K562 (cell line): ENCODE measurements around the gene SPATC1L. TPM values are rescaled to one million over a fixed set of nuclear protein-coding genes. Genes with fewer than 3 reads are reported as not detected.

Experiments used
- DIDO1 ChIP-seq: fragments of 450-650 bp; IDR thresholded peaks from 2 replicates; pipeline ENCODE4 v1.6.1; 2016; ENCODE audit warnings: low read depth, missing biosample characterization, missing genetic modification characterization
- FOXJ2 ChIP-seq: fragments of 200-800 bp; sonication (Bioruptor generic); IDR thresholded peaks from 2 replicates; pipeline ENCODE4 v1.6.1; 2016; ENCODE audit warnings: missing genetic modification characterization, missing compliant biosample characterization
- FOXK2 ChIP-seq, 2 experiments: fragments of 450-650 bp; IDR thresholded peaks in 1 of 2; conservative IDR thresholded peaks in 1 of 2; 2 replicates each; pipeline ENCODE4 v1.6.1; 2016; ENCODE audit warnings: low read depth in 2 of 2, mild to moderate bottlenecking in 1 of 2
- ID3 ChIP-seq, 2 experiments: fragments of 250-450 bp in 1 of 2; fragments of 450-650 bp in 1 of 2; sonication (Bioruptor Pico) in 1 of 2; IDR thresholded peaks; 2 replicates each; pipeline versions ENCODE4 v1.6.1 to v1.8.0; 2016 to 2021; ENCODE audit warnings: mild to moderate bottlenecking in 2 of 2, moderate library complexity in 2 of 2, missing compliant biosample characterization in 1 of 2, missing genetic modification characterization in 1 of 2
- MEIS2 ChIP-seq: fragments of 450-650 bp; IDR thresholded peaks from 2 replicates; pipeline ENCODE4 v1.6.1; 2014; ENCODE audit warnings: mild to moderate bottlenecking; ENCODE audit not compliant: partially characterized antibody
- MTA1 ChIP-seq: fragments of 450-650 bp; IDR thresholded peaks from 2 replicates; pipeline ENCODE4 v1.6.1; 2017; ENCODE audit warnings: borderline replicate concordance
- MTA3 ChIP-seq: fragments of 450-650 bp; formaldehyde crosslinking; IDR thresholded peaks from 2 replicates; pipeline ENCODE4 v1.6.1; 2017; ENCODE audit warnings: mild to moderate bottlenecking, borderline replicate concordance
- MYC ChIP-seq, 2 experiments: fragments of 250-450 bp in 1 of 2; sonication (Bioruptor Pico) in 1 of 2; IDR thresholded peaks; 2 replicates each; pipeline versions ENCODE4 v1.5.1 to v1.6.1; 2012 to 2021; ENCODE audit warnings: low read depth in 2 of 2, borderline replicate concordance in 1 of 2, improper control_type of control experiment in 1 of 2, low read length in 1 of 2, mild to moderate bottlenecking in 1 of 2, moderate library complexity in 1 of 2
- PHF20 ChIP-seq: fragments of 450-650 bp; IDR thresholded peaks from 2 replicates; pipeline ENCODE4 v1.6.1; 2018; ENCODE audit not compliant: partially characterized antibody
- TBL1XR1 ChIP-seq, 2 experiments: IDR thresholded peaks; 2 replicates each; pipeline ENCODE4 v1.6.1; 2012; ENCODE audit warnings: improper control_type of control experiment in 2 of 2, low read length in 2 of 2, mild to moderate bottlenecking in 1 of 2
- ZFX ChIP-seq: sonication (generic); formaldehyde crosslinking; IDR thresholded peaks from 2 replicates; pipeline ENCODE4 v1.8.0; 2022; ENCODE audit warnings: mild to moderate bottlenecking, missing genetic modification reagents, moderate library complexity
- ZNF316 ChIP-seq: fragments of 450-650 bp; IDR thresholded peaks from 2 replicates; pipeline ENCODE4 v1.6.1; 2016
- ZNF583 ChIP-seq: fragments of 250-450 bp; sonication (Bioruptor Pico); IDR thresholded peaks from 2 replicates; pipeline ENCODE4 v1.4.0; 2020
- ZNF668 ChIP-seq: fragments of 250-450 bp; sonication (Bioruptor Pico); IDR thresholded peaks from 2 replicates; pipeline ENCODE4 v1.8.0; 2022; ENCODE audit warnings: mild to moderate bottlenecking, inconsistent platforms
- polyA plus RNA-seq, 8 experiments: library from polyadenylated mRNA; depleted of rRNA in 4 of 8; stranded (reverse) in 5 of 8; unstranded in 3 of 8; fragments of >200 nt; fragmentation: Nextera tagmentation in 2 of 8; fragmentation: Illumina TruSeq in 1 of 8; extraction: Ambion mirVana in 2 of 8; extraction: Trizol in 1 of 8; gene quantifications; 2 replicates each; pipeline versions ENCODE4 v1.2.1 to v1.2.3, GENCODE V29; 2011 to 2014; ENCODE audit warnings: inconsistent platforms in 1 of 8, missing spikeins in 1 of 8
- total RNA-seq, 7 experiments: library from RNA; depleted of rRNA in 6 of 7; stranded (reverse); fragments of >200 nt in 6 of 7; fragmentation: Illumina TruSeq in 2 of 7; extraction: Trizol in 2 of 7; gene quantifications; 2 replicates each; pipeline versions ENCODE4 v1.2.1 to v1.2.3, GENCODE V29; 2011 to 2021; ENCODE audit warnings: low replicate concordance in 1 of 7
- TF ChIP-seq, protein P1 (sequence below), 2 experiments: fragments of 450-650 bp; IDR thresholded peaks; 2 replicates each; pipeline ENCODE4 v1.6.1; 2016
- TF ChIP-seq, protein P2 (sequence below): fragments of 250-450 bp; sonication (Bioruptor Pico); IDR thresholded peaks from 2 replicates; pipeline ENCODE4 v1.4.0; 2020
- TF ChIP-seq, protein P3 (sequence below): fragments of 450-650 bp; formaldehyde crosslinking; IDR thresholded peaks from 2 replicates; pipeline ENCODE4 v1.4.0; 2020; ENCODE audit warnings: mild to moderate bottlenecking, moderate library complexity

Gene SPATC1L
- total and polyA plus RNA-seq, 9 of the 15 experiments (the other 6 are each of a cell fraction or from before 2014, with no cell fraction given), result 0.14 to 121 (median 34.0) TPM; not detected in 1

GRCh38 chr21:46184625-46185555, 631 bp upstream of the SPATC1L start (continued):
- TF ChIP-seq ZNF583 (CRISPR knock-in tag) (no peak), MTA3 (peak; percentile 31; the same call in 1 of the 2 replicates), ZNF316 (no peak), DIDO1 (tag) (no peak), ZNF668 (CRISPR knock-in tag) (no peak), PHF20 (no peak), ID3 (CRISPR knock-in tag; IDR thresholded peaks at IDR 0.05) (no peak), ID3 (tag; IDR thresholded peaks at IDR 0.05) (peak; percentile 50; the same call in 1 of the 2 replicates), MTA1 (no peak), MYC (IDR thresholded peaks at IDR 0.05; ENCODE audit: low read depth, low read length) (0 out of 2 replicates have a peak, but pooled peaks have one; percentile 14), MYC (CRISPR knock-in tag; IDR thresholded peaks at IDR 0.05; ENCODE audit: borderline replicate concordance, low read depth) (no peak), FOXJ2 (0 out of 2 replicates have a peak, but pooled peaks have one; percentile 31), TBL1XR1 (IDR thresholded peaks at IDR 0.05; ENCODE audit: low read length in 2 of 2) (peak in 1 of 2 experiments; percentile 11; a peak in 1 of 4 replicates), FOXK2 (conservative IDR thresholded peaks at IDR 0.05 in 1 of 2, IDR thresholded peaks at IDR 0.05 in 1 of 2; ENCODE audit: low read depth in 2 of 2) (peak; percentile 12 to 32; a peak in 2 of 4 replicates), MEIS2 (peak; percentile 38), ZFX (CRISPR knock-in tag) (peak; percentile 57)
- TF ChIP-seq, protein P1, sequence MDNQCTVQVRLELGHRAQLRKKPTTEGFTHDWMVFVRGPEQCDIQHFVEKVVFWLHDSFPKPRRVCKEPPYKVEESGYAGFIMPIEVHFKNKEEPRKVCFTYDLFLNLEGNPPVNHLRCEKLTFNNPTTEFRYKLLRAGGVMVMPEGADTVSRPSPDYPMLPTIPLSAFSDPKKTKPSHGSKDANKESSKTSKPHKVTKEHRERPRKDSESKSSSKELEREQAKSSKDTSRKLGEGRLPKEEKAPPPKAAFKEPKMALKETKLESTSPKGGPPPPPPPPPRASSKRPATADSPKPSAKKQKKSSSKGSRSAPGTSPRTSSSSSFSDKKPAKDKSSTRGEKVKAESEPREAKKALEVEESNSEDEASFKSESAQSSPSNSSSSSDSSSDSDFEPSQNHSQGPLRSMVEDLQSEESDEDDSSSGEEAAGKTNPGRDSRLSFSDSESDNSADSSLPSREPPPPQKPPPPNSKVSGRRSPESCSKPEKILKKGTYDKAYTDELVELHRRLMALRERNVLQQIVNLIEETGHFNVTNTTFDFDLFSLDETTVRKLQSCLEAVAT (IDR thresholded peaks at IDR 0.05), result no peak
- TF ChIP-seq, protein P2, sequence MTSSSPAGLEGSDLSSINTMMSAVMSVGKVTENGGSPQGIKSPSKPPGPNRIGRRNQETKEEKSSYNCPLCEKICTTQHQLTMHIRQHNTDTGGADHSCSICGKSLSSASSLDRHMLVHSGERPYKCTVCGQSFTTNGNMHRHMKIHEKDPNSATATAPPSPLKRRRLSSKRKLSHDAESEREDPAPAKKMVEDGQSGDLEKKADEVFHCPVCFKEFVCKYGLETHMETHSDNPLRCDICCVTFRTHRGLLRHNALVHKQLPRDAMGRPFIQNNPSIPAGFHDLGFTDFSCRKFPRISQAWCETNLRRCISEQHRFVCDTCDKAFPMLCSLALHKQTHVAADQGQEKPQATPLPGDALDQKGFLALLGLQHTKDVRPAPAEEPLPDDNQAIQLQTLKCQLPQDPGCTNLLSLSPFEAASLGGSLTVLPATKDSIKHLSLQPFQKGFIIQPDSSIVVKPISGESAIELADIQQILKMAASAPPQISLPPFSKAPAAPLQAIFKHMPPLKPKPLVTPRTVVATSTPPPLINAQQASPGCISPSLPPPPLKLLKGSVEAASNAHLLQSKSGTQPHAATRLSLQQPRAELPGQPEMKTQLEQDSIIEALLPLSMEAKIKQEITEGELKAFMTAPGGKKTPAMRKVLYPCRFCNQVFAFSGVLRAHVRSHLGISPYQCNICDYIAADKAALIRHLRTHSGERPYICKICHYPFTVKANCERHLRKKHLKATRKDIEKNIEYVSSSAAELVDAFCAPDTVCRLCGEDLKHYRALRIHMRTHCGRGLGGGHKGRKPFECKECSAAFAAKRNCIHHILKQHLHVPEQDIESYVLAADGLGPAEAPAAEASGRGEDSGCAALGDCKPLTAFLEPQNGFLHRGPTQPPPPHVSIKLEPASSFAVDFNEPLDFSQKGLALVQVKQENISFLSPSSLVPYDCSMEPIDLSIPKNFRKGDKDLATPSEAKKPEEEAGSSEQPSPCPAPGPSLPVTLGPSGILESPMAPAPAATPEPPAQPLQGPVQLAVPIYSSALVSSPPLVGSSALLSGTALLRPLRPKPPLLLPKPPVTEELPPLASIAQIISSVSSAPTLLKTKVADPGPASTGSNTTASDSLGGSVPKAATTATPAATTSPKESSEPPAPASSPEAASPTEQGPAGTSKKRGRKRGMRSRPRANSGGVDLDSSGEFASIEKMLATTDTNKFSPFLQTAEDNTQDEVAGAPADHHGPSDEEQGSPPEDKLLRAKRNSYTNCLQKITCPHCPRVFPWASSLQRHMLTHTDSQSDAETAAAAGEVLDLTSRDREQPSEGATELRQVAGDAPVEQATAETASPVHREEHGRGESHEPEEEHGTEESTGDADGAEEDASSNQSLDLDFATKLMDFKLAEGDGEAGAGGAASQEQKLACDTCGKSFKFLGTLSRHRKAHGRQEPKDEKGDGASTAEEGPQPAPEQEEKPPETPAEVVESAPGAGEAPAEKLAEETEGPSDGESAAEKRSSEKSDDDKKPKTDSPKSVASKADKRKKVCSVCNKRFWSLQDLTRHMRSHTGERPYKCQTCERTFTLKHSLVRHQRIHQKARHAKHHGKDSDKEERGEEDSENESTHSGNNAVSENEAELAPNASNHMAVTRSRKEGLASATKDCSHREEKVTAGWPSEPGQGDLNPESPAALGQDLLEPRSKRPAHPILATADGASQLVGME, result no peak
- TF ChIP-seq, protein P3, sequence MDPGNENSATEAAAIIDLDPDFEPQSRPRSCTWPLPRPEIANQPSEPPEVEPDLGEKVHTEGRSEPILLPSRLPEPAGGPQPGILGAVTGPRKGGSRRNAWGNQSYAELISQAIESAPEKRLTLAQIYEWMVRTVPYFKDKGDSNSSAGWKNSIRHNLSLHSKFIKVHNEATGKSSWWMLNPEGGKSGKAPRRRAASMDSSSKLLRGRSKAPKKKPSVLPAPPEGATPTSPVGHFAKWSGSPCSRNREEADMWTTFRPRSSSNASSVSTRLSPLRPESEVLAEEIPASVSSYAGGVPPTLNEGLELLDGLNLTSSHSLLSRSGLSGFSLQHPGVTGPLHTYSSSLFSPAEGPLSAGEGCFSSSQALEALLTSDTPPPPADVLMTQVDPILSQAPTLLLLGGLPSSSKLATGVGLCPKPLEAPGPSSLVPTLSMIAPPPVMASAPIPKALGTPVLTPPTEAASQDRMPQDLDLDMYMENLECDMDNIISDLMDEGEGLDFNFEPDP (CRISPR knock-in tag), result no peak
